ENCODE results near the gene ZNF281. TPM values are rescaled to one million over a fixed set of nuclear protein-coding genes. Genes with fewer than 3 reads are reported as not detected.
"Not testable (repeated sequence)": the region's sequence is repeated elsewhere in the genome, so short reads cannot be mapped to it uniquely, and the experiment has no call there.

Gene ZNF281
- total RNA-seq, 1 donor from 2014 or later: 34.9 TPM

GRCh38 chr1:200364831-200365230 lies 45.0 kb downstream of the ZNF281 start:
- TF ChIP-seq, protein P1, sequence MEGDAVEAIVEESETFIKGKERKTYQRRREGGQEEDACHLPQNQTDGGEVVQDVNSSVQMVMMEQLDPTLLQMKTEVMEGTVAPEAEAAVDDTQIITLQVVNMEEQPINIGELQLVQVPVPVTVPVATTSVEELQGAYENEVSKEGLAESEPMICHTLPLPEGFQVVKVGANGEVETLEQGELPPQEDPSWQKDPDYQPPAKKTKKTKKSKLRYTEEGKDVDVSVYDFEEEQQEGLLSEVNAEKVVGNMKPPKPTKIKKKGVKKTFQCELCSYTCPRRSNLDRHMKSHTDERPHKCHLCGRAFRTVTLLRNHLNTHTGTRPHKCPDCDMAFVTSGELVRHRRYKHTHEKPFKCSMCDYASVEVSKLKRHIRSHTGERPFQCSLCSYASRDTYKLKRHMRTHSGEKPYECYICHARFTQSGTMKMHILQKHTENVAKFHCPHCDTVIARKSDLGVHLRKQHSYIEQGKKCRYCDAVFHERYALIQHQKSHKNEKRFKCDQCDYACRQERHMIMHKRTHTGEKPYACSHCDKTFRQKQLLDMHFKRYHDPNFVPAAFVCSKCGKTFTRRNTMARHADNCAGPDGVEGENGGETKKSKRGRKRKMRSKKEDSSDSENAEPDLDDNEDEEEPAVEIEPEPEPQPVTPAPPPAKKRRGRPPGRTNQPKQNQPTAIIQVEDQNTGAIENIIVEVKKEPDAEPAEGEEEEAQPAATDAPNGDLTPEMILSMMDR (IDR thresholded peaks at IDR 0.05): no peak
- Mint-ChIP-seq H3K9me3 (ENCODE audit: low read depth) (no peaks in the 10 kb centered on the region), H3K36me3 (ENCODE audit: low read depth) (peaks cover 3% of the 10 kb centered on the region), H3K4me3 (ENCODE audit: unreplicated experiment) (no peak overlapping the region), H3K27me3 (ENCODE audit: low read depth) (no peaks in the 10 kb centered on the region), H3K27ac (ENCODE audit: unreplicated experiment) (peak overlapping the region; percentile 78), H3K4me1 (ENCODE audit: low read depth) (peaks cover 61% of the 10 kb centered on the region)
- DNase-seq (ENCODE audit: low spot score): no peak

GRCh38 chr1:200364091-200364759 lies 45.6 kb downstream of the ZNF281 start:
- Mint-ChIP-seq H3K4me3 (ENCODE audit: unreplicated experiment) (no peak overlapping the region), H3K36me3 (ENCODE audit: low read depth) (peaks cover 3% of the 10 kb centered on the region), H3K27me3 (ENCODE audit: low read depth) (no peaks in the 10 kb centered on the region), H3K27ac (ENCODE audit: unreplicated experiment) (peak overlapping the region; percentile 78), H3K4me1 (ENCODE audit: low read depth) (peaks cover 55% of the 10 kb centered on the region), H3K9me3 (ENCODE audit: low read depth) (no peaks in the 10 kb centered on the region)
- no peak for DNase-seq (ENCODE audit: low spot score)
- TF ChIP-seq, protein P1 (IDR thresholded peaks at IDR 0.05): no peak

- DNase-seq (ENCODE audit: low spot score): no peak
- Mint-ChIP-seq H3K36me3 (ENCODE audit: low read depth) (peaks cover 3% of the 10 kb centered on the region), H3K27me3 (ENCODE audit: low read depth) (no peaks in the 10 kb centered on the region), H3K27ac (ENCODE audit: unreplicated experiment) (no peak overlapping the region), H3K4me1 (ENCODE audit: low read depth) (peaks cover 47% of the 10 kb centered on the region), H3K4me3 (ENCODE audit: unreplicated experiment) (no peak overlapping the region), H3K9me3 (ENCODE audit: low read depth) (no peaks in the 10 kb centered on the region)
- TF ChIP-seq, protein P1 (IDR thresholded peaks at IDR 0.05): no peak
Measured at GRCh38 chr1:200363264-200363933, 46.4 kb downstream of the ZNF281 start.

DNA sequence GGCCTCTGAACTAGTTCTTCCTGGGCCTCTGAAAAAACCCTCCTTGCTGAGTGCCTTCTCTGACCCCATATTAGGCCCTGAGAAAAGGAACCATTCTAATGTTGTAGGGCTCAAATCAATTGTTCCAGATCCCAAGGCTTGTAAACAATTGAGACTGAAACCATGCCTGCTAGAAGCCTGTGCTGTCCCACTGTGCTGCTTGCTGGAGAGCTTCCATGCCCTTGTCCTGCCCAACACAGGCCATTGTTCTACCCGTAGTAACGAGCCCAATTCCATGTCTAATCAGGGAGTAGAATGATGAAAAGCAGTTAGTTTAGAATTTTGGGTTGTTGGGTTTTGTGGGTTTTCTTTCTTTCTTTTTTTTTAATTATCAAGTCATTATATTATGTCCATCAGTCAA lies 47.4 kb downstream of the ZNF281 start:
- TF ChIP-seq, protein P1 (IDR thresholded peaks at IDR 0.05): no peak
- Mint-ChIP-seq H3K9me3 (ENCODE audit: low read depth) (no peaks in the 10 kb centered on the region), H3K4me1 (ENCODE audit: low read depth) (peaks cover 37% of the 10 kb centered on the region), H3K4me3 (ENCODE audit: unreplicated experiment) (no peak overlapping the region), H3K27me3 (ENCODE audit: low read depth) (no peaks in the 10 kb centered on the region), H3K36me3 (ENCODE audit: low read depth) (peaks cover 3% of the 10 kb centered on the region), H3K27ac (ENCODE audit: unreplicated experiment) (no peak overlapping the region)
- no peak for DNase-seq (ENCODE audit: low spot score)

DNA sequence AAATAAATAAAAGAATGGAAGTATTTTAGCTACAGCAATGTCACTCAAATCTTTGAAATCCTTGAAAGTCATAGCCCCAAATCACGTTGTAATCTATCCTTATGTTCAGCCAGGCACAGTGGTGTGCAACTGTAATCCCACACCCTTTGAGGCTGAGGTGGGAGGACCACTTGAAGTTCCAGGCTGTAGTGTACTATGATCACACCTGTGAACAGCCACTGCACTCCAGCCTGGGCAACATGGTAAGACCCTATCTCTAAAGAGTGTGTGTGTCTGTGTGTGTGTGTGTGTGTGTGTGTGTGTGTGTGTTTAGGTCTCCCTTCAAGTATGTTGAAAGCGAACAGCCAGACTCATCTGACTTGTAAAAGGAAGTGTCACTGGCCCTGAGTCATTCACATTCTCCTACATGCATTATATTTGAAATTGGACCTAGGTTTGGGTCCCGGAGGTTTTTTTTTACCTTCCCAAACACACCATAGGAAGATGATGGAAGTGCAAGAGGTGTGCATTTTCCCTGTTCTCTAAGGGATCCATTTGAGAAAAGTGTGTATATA lies 50.1 kb downstream of the ZNF281 start:
- Mint-ChIP-seq H3K4me3 (ENCODE audit: unreplicated experiment) (no peak overlapping the region), H3K4me1 (ENCODE audit: low read depth) (peaks cover 13% of the 10 kb centered on the region), H3K9me3 (ENCODE audit: low read depth) (no peaks in the 10 kb centered on the region), H3K27ac (ENCODE audit: unreplicated experiment) (no peak overlapping the region), H3K36me3 (ENCODE audit: low read depth) (no peaks in the 10 kb centered on the region), H3K27me3 (ENCODE audit: low read depth) (no peaks in the 10 kb centered on the region)
- TF ChIP-seq, protein P1 (IDR thresholded peaks at IDR 0.05): no peak
- DNase-seq (ENCODE audit: low spot score): no peak

- DNase-seq (ENCODE audit: low spot score); H3K27me3 Mint-ChIP-seq (ENCODE audit: low read depth); H3K4me3 Mint-ChIP-seq (ENCODE audit: unreplicated experiment); H3K27ac Mint-ChIP-seq (ENCODE audit: unreplicated experiment); H3K9me3 Mint-ChIP-seq (ENCODE audit: low read depth); H3K36me3 Mint-ChIP-seq (ENCODE audit: low read depth): not testable (repeated sequence)
- H3K4me1 Mint-ChIP-seq (ENCODE audit: low read depth): peaks cover 12% of the 10 kb centered on the region
Measured at GRCh38 chr1:200357925-200358324, 51.9 kb downstream of the ZNF281 start.
